HG03135 (cell line): ENCODE data around the gene MIXL1.
"Not testable (repeated sequence)": the region's sequence is repeated elsewhere in the genome, so short reads cannot be mapped to it uniquely, and the experiment has no call there.

Experiments
- ATAC-seq: cut with Tn5 transposase; IDR thresholded peaks from one replicate; pipeline ENCODE4 v1.9.1; 2021; ENCODE audit warnings: mild to moderate bottlenecking, moderate library complexity; ENCODE audit not compliant: unreplicated experiment

Gene MIXL1

DNA sequence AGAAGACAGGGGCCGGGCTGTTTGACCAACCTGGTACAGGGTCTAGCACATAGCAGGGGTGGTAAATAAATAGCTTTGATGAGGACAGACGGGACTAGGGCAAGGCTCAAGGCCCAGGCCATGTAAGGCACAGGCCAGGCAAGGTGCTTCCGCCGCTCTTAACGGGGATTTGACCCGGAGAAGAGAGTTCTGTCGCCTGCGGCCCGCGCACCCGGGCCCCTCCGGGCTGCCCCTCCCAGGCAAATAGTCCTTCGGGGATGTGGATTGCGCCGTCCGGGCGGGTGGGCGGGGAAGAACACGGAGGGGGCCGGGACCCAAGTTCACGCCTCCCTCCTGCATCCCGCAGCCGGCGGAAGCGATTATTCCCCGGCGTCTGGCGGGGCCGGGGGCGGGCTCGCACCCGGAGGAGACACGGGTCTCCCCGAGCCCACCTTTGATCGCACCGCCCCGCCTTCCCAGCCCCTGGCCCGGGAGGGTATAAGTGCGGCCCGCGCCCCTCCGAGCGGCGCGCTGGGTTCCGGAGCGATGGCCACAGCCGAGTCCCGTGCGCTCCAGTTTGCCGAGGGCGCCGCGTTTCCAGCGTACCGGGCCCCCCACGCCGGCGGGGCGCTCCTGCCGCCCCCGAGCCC is at the start of gene MIXL1:
MIXL1 (plus strand) TSS at position 508 of the 629 bp plus-strand sequence; CDS start at position 526, 18 bp downstream.
- ATAC-seq, result peak; percentile 16

DNA sequence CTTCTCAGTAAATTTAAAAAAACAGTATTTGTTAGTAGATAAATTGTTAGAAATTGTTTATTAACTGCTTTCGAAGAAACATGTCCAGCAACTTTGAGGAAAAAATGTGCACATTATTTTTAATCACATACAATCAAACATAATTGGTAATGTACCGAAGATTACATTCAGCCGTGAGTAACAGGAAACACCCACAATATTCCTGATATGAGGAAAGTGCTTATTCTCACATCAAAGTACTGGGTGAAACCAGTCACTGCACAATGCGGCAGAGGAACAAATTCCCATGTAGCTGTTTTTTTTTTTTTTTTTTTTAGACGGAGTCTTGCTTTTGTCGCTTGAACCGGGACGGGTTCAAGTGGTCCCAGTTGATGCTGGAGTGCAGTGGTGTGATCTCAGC is 46.6 kb upstream of the MIXL1 start:
- ATAC-seq, result no peak

DNA sequence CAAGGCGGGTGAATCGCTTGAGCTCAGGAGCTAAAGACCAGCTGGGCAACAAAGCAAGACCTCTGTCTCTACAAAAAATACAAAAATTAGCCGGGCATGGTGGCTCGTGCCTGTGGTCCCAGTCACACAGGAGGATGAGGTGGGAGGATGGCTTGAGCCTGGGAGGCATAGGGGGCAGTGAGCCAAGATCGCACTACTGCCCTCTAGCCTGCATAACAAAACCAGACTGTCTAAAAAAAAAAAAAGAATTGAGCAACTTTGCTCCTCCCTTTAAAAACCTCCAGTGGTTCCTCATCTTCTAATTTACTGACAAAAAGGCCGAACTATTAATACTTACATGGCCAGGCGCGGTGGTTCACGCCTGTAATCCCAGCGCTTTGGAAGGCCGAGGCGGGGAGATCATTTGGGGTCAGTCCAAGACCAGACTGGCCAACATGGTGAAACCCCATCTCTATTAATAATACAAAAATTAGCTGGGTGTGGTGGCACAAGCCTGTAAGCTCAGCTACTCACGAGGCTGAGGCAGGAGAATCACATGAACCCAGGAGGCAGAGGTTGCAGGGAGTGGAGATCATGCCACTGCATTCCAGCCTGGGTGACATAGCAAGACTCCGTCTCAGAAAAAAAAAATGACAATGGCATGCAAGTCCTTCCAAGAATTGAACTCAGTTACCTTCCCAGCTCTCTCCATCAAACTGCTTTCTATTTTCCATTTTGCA is 41.3 kb upstream of the MIXL1 start:
- ATAC-seq, result no peak

DNA sequence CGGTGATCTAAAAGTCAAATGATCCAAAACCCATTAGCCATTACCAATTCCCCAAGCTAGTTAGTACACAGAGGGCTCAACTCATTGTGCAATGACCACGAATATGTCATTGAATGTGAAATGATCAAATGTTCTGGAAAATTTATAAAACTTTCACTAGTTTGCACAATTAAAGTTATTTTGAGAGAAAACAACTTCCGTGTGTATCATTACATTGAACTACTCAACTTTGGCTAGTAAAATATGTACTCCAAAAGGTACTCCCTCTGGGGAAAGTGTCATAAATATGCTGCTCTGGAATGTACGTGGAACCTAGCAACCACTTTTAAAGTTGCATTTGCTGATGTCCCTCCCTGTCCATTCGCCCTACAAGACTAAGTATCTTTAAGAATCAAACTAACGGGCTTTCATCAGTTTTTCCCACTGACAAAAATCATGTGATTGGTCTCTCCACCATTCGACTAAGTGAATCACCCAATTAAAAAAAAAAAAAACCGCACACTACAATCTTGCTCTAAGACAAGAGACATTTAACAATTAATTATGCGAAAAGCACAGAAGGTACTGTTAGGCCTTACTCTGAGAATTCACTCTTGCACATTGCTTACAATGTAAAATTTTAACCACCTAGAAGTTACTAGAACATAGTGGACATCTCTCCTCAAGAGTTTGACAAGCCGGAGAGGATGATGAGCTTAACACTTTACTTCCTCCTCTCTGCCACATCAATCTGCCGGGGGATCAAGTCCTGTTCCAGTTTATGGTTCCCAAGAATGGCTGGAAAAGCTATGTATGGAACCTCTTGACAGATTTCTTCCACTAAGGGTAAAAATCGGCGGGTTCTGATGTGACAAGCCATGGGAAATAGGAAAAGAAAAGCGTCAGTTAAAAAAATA is 38.1 kb upstream of the MIXL1 start:
- ATAC-seq, result no peak

DNA sequence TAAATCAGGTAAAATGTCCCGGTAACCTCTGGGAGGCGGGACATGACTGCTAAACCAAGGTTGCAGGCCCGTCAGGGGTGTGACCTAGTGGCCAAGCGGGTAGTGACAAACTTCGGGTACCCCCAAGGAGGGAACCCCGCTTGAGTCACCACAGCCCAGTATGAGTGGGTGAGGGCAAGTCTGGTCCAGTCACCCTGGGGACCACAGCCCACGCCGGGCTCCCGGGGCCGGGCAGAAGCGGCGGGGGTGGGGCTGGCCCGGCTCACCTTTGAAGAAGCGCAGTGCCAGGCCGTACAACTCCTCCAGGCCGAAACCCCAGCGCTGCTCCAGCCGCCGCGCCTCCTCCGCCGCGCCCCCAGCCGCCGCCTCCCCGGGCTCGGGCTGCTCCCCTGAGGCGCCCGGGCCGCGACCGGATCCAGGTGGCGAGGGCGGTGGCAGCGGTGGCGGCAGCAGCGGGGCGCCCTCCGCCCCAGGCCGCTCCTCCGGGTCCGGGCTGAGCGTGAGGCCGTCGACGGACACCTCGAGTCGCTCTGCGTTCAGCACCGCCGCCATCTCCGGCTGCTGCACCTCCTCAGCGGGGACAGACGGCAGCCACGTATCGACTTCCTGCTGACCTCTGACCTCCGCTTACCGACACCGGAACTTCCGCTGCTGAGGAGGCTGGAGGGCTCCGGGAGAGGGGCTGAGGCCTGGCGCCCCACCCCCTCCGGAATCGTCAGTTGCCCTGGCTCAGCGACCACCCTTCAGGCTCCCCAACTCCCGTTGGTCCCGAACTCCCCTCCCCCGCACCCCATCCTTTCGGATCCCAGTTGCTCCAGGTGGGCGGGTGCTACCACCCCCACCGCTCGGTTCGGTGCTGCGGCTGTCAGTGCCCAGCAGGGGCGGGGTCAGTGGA is 37.1 kb upstream of the MIXL1 start, which contains the start of gene ACBD3:
ACBD3 (minus strand) TSS at position 618 of the 895 bp plus-strand sequence; CDS start at position 552, 66 bp downstream.
- ATAC-seq, result peak; percentile 96

DNA sequence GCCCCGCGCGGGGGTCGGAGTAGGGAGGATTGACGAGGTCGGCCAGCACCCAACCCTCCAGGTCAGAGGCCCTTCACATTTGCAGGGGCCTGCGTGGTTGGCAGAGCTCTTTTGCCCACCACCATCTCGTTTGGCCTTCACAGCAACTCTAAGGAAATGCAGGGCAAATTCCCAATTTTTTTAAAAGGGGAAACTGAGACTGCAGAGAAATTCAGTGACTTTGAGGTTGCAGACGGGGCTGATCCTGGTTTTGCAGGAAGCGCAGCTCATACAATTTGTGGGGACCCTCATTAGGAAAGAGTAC is 36.5 kb upstream of the MIXL1 start:
- ATAC-seq, result no peak

DNA sequence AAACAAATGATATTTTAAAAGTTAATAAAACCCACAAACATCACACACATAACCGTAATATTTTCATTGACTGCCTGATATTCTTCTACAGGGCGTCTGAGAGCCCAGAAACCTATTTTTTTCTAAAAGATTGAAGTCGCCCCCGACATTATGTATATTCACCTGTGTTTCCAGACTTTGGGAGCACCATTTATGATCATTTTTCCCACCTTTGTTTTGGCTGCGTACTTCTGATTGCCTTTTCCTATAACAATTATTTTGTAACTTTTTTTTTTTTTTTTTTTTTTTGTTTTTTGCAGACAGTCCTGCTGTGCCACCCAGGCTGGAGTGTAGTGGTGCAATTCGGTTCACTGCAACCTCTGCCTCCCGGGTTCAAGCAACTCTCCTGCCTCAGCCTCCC is 36.1 kb upstream of the MIXL1 start:
- ATAC-seq, result no peak

DNA sequence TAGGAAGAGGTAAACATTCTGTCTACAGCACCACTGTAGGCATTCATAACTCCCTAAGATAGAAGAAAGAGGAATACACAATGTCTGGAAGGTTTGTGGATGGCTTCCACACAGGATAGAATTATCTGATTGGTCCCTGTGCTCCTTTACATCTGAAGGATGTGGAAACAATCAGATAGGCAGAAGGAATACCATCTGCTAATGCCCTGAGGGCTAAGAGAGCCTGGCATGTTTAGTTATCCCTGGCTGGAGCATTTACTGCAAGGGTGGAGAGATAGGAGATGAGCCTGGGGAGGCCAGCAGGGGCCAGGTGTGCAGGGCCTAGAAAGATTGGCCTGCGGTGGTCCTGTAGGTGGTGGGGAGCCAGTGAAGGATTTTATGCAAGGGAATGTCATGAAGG is 28.3 kb upstream of the MIXL1 start:
- no peak for ATAC-seq

DNA sequence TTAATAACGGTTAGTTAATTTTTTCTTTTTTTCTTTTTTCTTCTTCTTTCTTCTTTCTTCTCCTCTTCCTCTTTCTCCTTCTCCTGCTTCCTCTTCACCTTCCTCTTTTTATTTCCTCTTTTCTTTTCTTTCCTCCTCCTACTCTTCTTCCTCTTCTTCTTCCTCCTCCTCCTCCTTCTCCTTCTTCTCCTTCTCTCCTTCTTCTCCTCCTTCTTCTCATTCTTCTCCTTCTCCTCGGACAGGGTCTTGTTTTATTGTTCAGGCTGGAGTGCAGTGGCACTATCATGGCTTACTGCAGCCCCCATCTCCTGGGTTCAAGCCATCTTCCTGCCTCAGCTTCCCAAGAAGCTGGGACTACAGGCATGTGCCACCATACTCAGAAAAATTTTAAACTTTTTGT is 23.5 kb upstream of the MIXL1 start:
- no peak for ATAC-seq

DNA sequence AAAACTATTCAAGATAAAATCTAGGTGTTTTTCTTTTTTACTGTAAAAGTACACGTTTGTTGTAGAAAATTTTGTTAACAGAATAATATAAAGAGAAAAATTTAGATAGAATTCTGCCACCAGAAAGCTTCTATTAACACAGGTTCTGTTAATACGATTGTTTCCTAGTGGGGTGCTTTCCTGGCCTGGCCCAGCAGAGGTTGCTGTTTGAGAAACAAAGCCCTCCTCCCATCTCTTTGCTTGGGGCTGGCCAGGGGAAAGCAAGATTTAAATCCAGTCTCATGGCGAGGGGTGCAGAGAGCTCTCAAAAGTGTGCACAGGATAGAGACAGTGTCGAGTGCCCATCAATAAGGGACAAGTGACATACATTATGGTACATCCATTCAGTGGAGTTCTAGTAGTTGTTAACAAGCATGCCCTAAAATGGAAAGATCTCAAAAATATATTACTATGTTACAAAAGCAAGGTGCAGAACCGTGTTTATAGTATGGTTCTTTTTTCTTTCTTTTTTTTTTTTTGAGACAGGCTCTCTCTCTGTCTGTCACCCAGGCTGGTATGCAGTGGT is 22.4 kb upstream of the MIXL1 start:
- ATAC-seq, result no peak

DNA sequence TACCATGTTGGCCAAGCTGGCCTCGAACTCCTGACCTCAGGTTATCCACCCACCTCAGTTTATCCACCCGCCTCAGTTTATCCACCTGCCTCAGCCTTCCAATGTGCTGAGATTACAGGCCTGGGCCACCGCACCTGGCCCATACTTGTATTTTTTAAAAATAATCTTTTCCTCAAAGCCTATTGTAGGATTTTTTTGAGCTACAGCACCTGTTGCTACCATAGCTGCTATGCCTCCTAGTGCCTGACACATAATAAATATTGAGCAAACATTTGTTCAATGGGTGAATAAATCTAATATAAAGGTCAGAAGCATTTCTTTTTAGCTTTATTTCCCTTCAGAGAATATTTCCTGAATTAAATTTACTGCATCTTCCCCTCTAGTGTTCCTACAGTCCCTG is 21.2 kb upstream of the MIXL1 start:
- ATAC-seq, result no peak

DNA sequence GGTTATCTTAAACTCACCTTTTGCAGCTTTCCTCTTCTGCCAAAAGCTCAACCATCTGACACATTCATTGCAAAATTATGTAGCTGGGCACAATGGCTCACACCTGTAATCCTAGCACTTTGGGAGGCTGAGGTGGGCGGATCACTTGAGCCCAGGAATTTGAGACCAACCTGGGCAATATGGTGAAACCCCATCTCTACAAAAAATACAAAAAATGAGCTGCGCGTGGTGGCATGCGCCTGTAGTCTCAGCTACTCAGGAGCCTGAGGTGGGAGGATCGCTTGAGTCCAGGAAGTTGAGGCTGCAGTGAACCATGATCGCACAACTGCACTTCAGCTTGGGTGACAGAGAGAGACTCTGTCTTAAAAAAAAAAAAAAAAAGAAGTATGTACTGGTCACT is 20.8 kb upstream of the MIXL1 start:
- ATAC-seq, result not testable (repeated sequence)

DNA sequence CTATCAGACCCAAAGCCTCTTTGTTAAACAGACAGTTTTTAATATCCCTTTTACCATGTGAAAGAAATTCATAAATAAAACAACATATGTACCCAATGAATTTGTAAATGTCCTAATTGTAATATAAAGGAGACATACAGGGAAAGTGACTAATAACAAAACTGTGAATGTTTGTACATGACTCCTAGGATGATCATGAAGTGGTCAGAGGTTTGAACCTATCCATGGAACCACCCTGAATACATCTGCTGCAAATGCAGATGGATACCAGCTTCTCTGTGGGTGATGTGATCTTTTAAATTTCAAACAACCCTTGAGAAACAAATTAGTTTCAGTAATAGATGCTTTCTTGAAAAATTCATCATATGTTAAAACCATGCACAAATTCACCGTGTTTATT is 20.2 kb upstream of the MIXL1 start:
- ATAC-seq, result no peak

DNA sequence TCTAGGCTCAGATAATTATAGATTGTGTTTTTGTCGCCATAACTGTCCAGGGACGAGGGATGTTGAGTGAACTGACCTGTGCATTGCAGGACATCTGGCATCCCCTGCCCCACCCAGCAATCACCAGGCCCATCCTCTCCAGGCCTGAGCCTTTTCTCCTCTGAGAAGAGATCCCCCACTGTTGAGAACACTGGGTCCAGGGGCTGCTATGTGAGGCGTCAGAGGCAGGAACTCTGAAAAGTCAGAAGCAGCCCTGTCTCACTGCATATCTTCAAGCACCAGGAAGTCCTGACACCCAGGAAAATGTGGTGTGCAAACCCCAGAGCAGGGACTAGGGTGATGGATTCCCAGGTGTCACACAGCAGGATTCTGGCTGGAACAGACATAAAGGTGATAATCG is 19.8 kb upstream of the MIXL1 start:
- ATAC-seq, result no peak

DNA sequence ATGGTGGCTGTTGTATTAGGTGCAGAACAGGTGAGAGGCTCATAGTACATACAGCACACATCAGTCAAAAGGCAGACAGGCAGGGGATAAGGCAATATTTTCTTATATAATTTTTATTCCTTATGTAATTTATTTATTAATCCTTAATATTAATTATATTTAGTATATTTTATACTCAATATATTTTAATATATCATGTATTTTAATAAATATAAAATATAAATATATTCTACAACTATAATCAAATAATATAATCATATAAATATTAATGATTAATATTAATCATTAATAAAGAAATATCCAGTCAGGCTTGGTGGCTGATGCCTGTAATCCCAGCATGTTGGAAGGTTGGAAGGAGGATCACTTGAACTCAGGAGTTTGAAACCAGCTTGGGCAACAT is 19.3 kb upstream of the MIXL1 start:
- ATAC-seq, result no peak

DNA sequence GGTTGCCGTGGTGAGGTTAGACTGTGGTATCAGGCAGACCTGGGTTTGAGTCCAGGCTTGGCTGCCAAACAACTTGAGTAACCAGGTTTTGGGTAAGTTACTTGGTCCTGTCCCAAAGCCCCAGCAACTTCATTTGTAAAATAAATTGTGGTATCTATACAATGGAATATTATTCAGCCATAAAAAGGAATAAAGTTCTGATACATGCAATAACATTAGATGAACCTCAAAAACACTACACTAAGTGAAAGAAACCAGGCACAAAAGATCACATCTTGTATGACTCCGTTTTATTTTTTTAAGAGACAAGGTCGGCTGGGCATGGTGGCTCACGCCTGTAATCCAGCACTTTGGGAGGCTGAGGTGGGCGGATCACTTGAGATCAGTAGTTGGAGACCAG is 16.4 kb upstream of the MIXL1 start:
- ATAC-seq, result no peak

DNA sequence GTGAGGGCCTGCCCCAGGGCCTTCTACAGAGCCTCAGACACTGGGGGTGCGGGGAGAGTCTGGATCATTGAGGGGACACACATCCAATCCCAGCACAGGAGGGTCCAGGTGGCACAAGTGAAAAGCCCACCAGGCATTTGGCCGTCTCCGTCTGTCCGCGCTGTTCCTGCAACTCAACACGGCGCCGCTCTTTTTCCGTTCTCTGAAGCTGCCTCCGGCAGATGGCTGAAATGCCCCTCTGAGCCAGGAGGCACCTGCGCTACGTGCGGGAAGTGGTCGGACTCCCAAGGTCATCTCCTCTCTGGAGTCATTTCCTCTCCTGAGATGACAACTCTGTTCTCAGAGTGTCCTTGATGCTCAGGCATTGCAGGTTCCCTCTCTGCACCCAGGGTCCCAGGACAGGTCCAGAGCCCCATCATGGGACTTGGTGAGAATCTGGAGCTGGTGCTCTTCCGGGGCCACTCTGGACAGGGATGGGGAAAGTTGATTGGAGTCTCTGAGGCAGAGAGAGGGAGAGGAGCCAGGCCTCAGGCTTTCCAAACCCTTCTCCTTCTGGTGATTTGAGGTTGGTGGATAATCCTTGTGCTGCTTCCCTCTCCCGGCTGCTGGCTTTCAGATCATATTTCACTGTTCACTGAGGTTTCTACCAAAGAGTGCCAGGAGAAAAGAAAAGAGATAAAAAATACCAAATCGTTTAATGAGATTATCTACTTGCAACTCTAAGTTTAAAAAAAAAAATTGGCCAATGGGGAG is 14.0 kb upstream of the MIXL1 start:
- ATAC-seq, result no peak

DNA sequence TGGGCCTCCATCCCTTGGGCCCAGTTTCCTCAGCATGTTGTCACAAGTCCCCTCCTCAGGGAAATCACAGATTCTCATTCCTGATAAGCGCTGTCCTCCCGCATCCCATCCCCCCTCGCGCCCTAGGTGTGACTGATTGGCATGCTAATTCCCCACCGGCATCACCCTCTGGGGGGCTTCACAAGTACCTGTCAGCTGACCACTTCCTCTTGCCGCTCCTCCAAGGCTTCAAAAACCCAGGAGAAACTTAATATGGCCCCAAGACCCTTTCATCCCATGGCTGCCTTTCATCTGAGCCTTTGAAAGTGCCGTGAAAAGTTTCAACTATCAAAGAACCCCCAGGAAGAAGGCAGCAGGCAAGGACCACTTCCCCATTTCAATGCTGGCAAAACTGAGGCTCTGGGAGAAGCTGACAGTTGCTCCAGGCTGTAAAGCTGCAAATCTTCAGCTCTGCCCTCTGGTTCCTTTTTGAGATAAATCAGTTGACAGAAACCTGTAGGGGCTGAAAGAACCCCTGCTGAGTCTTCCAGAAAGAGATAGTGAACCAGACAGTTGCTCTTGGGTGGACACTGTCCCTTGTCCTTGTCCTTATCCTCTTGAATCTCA is 12.8 kb upstream of the MIXL1 start:
- no peak for ATAC-seq

DNA sequence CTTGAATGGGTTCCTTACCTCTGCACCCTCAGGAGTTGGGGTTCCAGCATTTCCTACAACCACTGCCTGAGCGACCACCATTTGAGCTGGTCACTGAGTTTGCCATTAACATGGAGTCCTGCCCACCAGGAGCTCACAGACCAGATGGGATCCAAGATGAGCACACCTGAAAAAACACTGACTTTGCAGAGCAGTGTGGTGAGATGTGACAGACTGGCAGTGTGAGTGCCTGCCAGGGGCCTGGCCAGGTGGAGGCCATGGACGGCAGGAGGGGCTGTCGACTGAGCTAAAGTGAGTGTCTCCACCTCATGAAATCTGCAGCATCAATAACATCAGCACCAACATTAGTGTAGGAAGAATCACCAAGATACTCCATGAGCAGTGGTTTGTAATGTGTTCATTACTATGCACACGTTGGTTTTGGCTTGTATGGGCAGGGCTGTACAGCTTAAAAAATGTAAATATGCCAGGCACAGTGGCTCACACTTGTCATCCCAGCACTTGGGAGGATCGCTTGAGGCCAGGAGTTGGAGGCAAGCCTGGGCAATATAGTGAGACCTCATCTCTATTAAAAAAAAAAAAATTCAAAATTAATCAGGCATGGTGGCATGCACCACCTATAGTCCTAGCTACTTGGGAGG is 12.2 kb upstream of the MIXL1 start:
- no peak for ATAC-seq
